Thyroid gland (tissue), 4 donors: ENCODE data around the gene DYTN.

Experiments used
- POLR2A ChIP-seq, 2 donors: fragments of 450-650 bp; IDR thresholded peaks; one replicate each; pipeline ENCODE4 v1.6.1; 2017; ENCODE audit warnings: antibody characterized with exemption in 2 of 2, mild to moderate bottlenecking in 2 of 2, moderate library complexity in 1 of 2
- TF ChIP-seq, protein P1 (sequence below), 6 experiments: fragments of 200-600 bp in 3 of 6; fragments of 450-650 bp in 3 of 6; sonication (generic) in 3 of 6; IDR thresholded peaks; one replicate each; pipeline ENCODE4 v1.5.1; 2016 to 2019; ENCODE audit warnings: antibody characterized with exemption in 6 of 6, mild to moderate bottlenecking in 2 of 6, inconsistent platforms in 1 of 6, moderate library complexity in 1 of 6

DNA sequence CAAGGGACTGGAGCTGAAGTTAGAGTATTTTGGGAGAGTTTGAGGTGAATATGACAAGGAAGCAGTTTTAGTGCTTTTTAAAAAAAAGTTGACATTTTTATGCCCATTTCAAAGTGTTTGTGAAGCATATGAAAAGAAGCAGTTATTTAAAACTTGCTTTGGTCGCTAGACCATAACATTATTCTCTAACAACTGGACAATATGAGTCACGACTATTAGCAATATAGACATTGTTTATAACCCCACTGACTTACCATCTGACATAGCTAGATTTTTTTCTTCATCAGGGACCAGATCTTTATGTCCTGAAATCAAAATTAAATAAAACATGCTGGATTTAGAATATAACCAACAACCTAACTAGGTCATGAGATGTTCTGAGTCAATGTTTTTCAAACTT is 22.6 kb upstream of the DYTN start:
- TF ChIP-seq, protein P1, sequence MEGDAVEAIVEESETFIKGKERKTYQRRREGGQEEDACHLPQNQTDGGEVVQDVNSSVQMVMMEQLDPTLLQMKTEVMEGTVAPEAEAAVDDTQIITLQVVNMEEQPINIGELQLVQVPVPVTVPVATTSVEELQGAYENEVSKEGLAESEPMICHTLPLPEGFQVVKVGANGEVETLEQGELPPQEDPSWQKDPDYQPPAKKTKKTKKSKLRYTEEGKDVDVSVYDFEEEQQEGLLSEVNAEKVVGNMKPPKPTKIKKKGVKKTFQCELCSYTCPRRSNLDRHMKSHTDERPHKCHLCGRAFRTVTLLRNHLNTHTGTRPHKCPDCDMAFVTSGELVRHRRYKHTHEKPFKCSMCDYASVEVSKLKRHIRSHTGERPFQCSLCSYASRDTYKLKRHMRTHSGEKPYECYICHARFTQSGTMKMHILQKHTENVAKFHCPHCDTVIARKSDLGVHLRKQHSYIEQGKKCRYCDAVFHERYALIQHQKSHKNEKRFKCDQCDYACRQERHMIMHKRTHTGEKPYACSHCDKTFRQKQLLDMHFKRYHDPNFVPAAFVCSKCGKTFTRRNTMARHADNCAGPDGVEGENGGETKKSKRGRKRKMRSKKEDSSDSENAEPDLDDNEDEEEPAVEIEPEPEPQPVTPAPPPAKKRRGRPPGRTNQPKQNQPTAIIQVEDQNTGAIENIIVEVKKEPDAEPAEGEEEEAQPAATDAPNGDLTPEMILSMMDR (IDR thresholded peaks at IDR 0.05) = no peak
- no peak for TF ChIP-seq POLR2A (IDR thresholded peaks at IDR 0.05)
